ENCODE data around the gene ERBB4. TPM values are rescaled to one million over a fixed set of nuclear protein-coding genes. Genes with fewer than 3 reads are reported as not detected.

ERBB4 gene
- total RNA-seq, 1 experiment from 2014 or later, result not detected

DNA sequence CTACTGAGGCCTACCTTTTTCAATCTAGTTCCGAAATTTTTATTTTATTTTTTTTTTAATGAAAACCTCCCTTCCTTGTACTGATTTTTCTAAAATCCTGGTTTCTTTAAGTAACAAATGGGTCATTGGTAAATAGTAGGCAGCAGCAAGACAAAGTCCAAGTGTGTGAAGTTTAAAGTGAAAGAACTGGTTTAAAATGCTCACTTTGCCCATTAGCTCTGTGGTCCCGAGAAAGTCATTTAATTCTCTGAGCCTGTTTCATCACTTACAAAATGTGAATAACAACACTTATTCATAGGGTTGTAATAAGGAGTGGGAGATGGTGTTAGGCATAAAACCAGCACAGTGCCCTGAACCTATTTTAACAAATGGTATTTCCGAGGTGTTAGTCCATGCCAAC lies 426.2 kb downstream of the ERBB4 start:
- Mint-ChIP-seq H3K36me3 (ENCODE audit: insufficient read depth, unreplicated experiment) (no peaks in the 10 kb centered on the region), H3K4me3 (ENCODE audit: unreplicated experiment) (no peak overlapping the region), H3K9me3 (ENCODE audit: unreplicated experiment) (no peaks in the 10 kb centered on the region), H3K4me1 (ENCODE audit: insufficient read depth, unreplicated experiment) (no peaks in the 10 kb centered on the region), H3K27me3 (ENCODE audit: insufficient read depth, unreplicated experiment) (peaks cover 75% of the 10 kb centered on the region), H3K27ac (ENCODE audit: low read depth, unreplicated experiment) (no peak overlapping the region)
- intact Hi-C loops (cut with micrococcal nuclease), result no loop called here
- BruUV-seq (replicated peaks), result no TSS peak
- TF ChIP-seq, protein P1, sequence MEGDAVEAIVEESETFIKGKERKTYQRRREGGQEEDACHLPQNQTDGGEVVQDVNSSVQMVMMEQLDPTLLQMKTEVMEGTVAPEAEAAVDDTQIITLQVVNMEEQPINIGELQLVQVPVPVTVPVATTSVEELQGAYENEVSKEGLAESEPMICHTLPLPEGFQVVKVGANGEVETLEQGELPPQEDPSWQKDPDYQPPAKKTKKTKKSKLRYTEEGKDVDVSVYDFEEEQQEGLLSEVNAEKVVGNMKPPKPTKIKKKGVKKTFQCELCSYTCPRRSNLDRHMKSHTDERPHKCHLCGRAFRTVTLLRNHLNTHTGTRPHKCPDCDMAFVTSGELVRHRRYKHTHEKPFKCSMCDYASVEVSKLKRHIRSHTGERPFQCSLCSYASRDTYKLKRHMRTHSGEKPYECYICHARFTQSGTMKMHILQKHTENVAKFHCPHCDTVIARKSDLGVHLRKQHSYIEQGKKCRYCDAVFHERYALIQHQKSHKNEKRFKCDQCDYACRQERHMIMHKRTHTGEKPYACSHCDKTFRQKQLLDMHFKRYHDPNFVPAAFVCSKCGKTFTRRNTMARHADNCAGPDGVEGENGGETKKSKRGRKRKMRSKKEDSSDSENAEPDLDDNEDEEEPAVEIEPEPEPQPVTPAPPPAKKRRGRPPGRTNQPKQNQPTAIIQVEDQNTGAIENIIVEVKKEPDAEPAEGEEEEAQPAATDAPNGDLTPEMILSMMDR (IDR thresholded peaks at IDR 0.05; ENCODE audit: unreplicated experiment), result no peak
- ChIA-PET CTCF (interaction anchor here (0.7 to 0.9 kb wide), 3 partner anchors 9 to 524 kb away, joined by 3 to 4 read pairs (median 3); no protein-coding TSS in a partner anchor), POLR2A (no interaction called here)
- DNase-seq (ENCODE audit: unreplicated experiment), result no peak

DNA sequence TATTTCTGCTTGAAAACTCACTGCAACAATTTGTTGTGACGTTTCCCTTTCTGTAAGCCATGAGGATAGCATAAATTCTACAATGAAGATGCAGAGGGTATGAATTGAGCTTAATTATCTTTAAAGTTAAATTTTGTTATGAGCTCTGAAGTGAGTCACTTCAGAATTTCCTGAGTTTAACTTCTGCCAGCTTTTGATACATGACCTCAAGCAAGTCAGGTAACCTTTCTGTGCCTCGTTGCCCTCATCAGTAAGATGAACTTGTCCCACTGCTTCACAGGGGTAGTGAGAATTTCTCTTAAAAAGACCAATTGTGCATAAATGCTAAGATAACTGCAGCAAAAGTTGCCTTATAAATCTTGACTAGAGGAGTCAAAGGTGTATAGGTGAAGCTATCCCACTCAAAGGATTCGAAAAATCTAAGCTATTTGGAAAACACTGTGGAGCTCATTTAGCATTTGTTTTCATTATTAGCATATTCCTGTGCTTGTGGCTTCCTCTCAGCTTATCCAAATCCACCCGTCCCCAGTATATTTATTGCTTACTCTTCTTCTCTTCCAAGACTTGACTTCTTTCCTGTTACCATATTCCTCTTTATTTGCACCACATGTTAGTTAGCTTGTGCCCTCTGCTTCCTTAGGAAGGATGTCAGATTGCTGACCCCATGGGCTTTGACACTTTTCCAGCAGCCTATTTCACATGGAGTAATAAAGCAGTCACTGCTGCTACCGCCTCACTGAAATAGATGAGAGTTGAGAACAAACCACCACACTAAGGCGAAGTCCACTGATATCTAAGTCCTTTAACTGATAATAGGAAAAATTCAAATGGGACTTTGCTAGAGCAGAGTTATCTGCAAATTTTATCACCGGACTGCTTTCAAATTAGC lies 428.6 kb downstream of the ERBB4 start:
- ChIA-PET CTCF (interaction anchor here (0.6 kb wide), 4 partner anchors 16 to 566 kb away, joined by 3 to 4 read pairs (median 3); no protein-coding TSS in a partner anchor), POLR2A (no interaction called here)
- TF ChIP-seq, protein P1 (IDR thresholded peaks at IDR 0.05; ENCODE audit: unreplicated experiment), result no peak
- Mint-ChIP-seq H3K9me3 (ENCODE audit: unreplicated experiment) (no peaks in the 10 kb centered on the region), H3K27me3 (ENCODE audit: insufficient read depth, unreplicated experiment) (peaks cover 74% of the 10 kb centered on the region), H3K36me3 (ENCODE audit: insufficient read depth, unreplicated experiment) (no peaks in the 10 kb centered on the region), H3K4me3 (ENCODE audit: unreplicated experiment) (no peak overlapping the region), H3K4me1 (ENCODE audit: insufficient read depth, unreplicated experiment) (no peaks in the 10 kb centered on the region), H3K27ac (ENCODE audit: low read depth, unreplicated experiment) (no peak overlapping the region)
- intact Hi-C loops (cut with micrococcal nuclease), result no loop called here
- BruUV-seq (replicated peaks), result no TSS peak
- no peak for DNase-seq (ENCODE audit: unreplicated experiment)

- POLR2A ChIA-PET, result no interaction called here
- H3K4me3 Mint-ChIP-seq (ENCODE audit: unreplicated experiment), result no peak overlapping the region
- peaks cover 66% of the 10 kb centered on the region for H3K27me3 Mint-ChIP-seq (ENCODE audit: insufficient read depth, unreplicated experiment)
- CTCF ChIA-PET, result interaction anchor here (0.6 kb wide), 2 partner anchors 15 to 567 kb away, joined by 3 read pairs; no protein-coding TSS in a partner anchor
- intact Hi-C loops (cut with micrococcal nuclease), result no loop called here
- no peaks in the 10 kb centered on the region for H3K9me3 Mint-ChIP-seq (ENCODE audit: unreplicated experiment)
- H3K36me3 Mint-ChIP-seq (ENCODE audit: insufficient read depth, unreplicated experiment), result no peaks in the 10 kb centered on the region
- H3K4me1 Mint-ChIP-seq (ENCODE audit: insufficient read depth, unreplicated experiment), result no peaks in the 10 kb centered on the region
- TF ChIP-seq, protein P1 (IDR thresholded peaks at IDR 0.05; ENCODE audit: unreplicated experiment), result no peak
- no peak for DNase-seq (ENCODE audit: unreplicated experiment)
- H3K27ac Mint-ChIP-seq (ENCODE audit: low read depth, unreplicated experiment), result no peak overlapping the region
- BruUV-seq (replicated peaks), result no TSS peak
Observed at GRCh38 chr2:212109217-212109616, 429.4 kb downstream of the ERBB4 start.

- Mint-ChIP-seq H3K27me3 (ENCODE audit: insufficient read depth, unreplicated experiment) (peaks cover 60% of the 10 kb centered on the region), H3K36me3 (ENCODE audit: insufficient read depth, unreplicated experiment) (no peaks in the 10 kb centered on the region), H3K4me3 (ENCODE audit: unreplicated experiment) (no peak overlapping the region), H3K27ac (ENCODE audit: low read depth, unreplicated experiment) (no peak overlapping the region), H3K4me1 (ENCODE audit: insufficient read depth, unreplicated experiment) (no peaks in the 10 kb centered on the region), H3K9me3 (ENCODE audit: unreplicated experiment) (no peaks in the 10 kb centered on the region)
- TF ChIP-seq, protein P1 (IDR thresholded peaks at IDR 0.05; ENCODE audit: unreplicated experiment), result no peak
- ChIA-PET CTCF (no interaction called here), POLR2A (no interaction called here)
- intact Hi-C loops (cut with micrococcal nuclease), result no loop called here
- DNase-seq (ENCODE audit: unreplicated experiment), result no peak
- BruUV-seq (replicated peaks), result no TSS peak
Observed at GRCh38 chr2:212107989-212108388, 430.6 kb downstream of the ERBB4 start.
